AG09319 (cell line): ENCODE measurements around the gene SULT2B1.

Source experiments
- DNase-seq: peaks from one replicate; pipeline ENCODE4 v3.0.0-alpha.2; 2010; ENCODE audit warnings: low read depth; ENCODE audit errors: extremely low read depth
- CTCF ChIP-seq: IDR thresholded peaks from 2 replicates; pipeline ENCODE4 v1.5.1; 2011; ENCODE audit warnings: low read depth, mild to moderate bottlenecking, inconsistent platforms, low read length, moderate library complexity

The SULT2B1 gene

GRCh38 chr19:48639483-48640375, 87.8 kb downstream of the SULT2B1 start:
- no peak for TF ChIP-seq CTCF
- DNase-seq = no peak

- no peak for DNase-seq
- TF ChIP-seq CTCF = no peak
These were observed 89.9 kb downstream of the SULT2B1 start for GRCh38 chr19:48641850-48642249.

GRCh38 chr19:48642862-48643261, 90.9 kb downstream of the SULT2B1 start:
- TF ChIP-seq CTCF = no peak
- DNase-seq = no peak

- TF ChIP-seq CTCF = no peak
- no peak for DNase-seq
These were observed 92.4 kb downstream of the SULT2B1 start for GRCh38 chr19:48644355-48644754.

GRCh38 chr19:48644839-48645619, 93.1 kb downstream of the SULT2B1 start:
- no peak for TF ChIP-seq CTCF
- no peak for DNase-seq

GRCh38 chr19:48645620-48646000, 93.6 kb downstream of the SULT2B1 start:
- TF ChIP-seq CTCF = no peak
- DNase-seq = no peak
